NCI-H774 (cell line): ENCODE results near the gene ATP6V0B.

Source experiments
- DNase-seq: peaks from one replicate; lab custom pipeline; 2025; lab: John Stamatoyannopoulos, UW

Gene ATP6V0B

DNA sequence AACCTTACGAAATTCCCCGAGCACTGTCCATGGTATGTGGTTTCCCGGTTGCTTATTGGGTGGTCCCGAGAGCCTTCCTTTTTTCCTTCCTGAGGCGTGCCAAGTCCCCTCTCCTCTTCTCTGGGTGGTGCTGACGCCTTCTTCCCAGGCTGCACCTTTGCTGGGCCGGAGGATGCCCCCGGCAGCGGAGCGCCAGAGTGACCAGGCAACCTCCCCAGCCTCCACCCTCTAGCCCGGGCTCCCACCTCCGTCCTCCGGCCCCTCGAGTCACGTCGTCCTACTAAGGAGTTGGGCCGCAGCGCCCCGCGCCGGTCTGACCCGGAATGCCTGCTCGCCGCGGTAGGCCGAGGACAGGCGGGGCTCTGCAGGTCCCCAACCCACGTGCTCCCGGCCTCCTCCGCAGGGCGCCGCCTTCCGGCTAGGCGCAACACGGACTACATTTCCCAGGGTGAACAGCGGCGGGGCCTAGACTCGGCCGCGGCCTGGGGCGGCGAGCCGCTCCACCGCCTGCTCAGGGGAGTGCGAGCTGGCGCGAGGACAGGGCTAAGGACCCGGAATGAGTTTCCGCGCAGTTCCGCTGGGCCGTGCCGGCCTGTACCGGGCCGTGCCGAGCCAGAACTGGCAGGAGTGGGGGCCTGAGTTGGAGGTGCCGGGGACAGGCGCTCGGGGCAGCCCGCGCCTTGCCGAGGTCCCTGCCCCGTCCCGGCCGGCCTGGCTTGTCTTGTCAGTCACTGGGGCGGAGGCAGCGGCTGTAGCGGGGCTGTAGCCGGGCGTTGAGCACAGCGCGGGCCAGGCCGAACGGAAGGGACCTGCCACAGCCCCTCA, 28.3 kb upstream of the ATP6V0B start, which contains the start of gene IPO13:
IPO13 (plus strand) TSS at position 715 of the 825 bp plus-strand sequence. CDS start 651 bp downstream, outside the sequence.
- DNase-seq = peak; percentile 100

- DNase-seq = no peak
Observed at GRCh38 chr1:43947061-43947873, 27.5 kb upstream of the ATP6V0B start.

- no peak for DNase-seq
Observed at GRCh38 chr1:43947874-43948437, 26.8 kb upstream of the ATP6V0B start.

DNA sequence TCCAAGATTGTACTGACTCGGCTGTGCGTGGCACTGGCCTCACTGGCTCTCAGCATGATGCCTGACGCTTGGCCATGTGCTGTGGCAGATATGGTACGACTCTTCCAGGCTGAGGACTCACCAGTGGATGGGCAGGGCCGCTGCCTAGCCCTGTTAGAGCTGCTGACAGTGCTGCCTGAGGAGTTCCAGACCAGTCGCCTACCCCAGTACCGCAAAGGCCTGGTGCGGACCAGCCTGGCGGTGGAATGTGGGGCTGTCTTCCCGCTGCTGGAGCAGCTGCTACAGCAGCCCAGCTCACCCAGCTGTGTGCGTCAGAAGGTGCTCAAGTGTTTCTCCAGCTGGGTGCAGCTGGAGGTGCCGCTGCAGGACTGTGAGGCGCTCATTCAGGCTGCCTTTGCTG, 25.1 kb upstream of the ATP6V0B start:
- no peak for DNase-seq

DNA sequence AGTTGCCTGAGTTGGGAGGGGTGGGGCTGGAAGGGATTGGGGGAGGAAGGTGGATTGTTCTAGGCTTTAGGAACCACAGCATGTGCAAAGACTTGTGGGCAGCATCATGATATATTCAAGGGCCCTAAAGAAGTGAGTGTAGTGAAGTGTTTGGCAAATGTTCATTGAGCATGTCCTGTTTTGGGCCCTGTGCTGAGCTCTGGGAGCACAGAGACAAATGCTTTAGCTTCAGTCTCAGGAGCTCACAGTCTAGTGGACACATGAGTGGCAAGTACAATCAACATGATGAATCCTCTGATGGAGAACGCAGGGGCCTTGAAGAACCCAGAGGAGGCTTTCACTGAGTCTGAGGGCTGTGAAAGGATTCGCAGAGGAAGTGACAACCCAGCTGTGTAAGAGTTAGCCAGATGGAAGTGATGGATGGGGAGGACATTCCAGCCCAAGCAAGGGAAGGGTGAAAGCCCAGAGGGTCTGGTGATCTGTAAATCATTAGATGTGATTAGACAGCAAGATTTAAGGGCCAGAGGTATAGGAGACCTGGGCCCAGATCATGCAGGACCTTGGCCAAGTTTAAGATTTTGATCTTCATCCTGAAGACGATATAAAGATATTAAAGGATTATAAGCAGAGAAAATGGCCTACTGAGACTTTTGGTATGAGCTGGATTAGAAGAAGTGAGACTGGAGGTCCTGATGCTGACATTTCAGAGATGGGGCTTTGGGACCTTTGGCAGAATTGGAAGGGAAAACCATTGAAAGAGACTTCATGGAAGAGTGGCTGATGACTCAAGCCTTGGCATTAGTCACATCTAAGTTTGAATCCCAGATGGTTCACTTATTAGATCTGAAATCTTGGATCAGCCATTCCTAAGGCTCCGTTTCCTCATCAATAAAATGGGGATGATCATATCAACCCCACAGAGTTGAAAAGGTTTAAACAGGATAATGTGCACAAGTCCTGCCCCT, 23.5 kb upstream of the ATP6V0B start:
- no peak for DNase-seq

- DNase-seq = peak; percentile 44
Observed at GRCh38 chr1:43952731-43953346, 21.9 kb upstream of the ATP6V0B start.

DNA sequence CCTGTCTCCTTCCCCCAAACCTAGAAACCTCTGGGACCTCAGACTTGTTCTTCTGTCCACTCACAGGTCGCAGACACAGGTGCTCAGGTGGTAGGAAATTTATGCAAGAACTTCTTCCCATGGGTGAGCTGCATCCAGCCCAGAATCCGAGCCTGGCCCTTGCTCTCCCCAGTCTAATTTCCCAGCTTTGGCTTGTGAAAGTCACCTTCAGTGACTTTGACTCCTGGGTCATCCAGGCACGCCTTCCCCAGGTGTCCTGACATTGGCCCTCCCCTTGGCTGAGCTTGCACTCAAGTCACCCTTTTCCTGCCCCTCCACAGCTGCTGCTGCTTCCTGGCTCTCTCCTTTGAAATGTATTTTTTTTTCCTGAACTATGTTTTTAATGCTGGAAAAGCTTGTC, 21.4 kb upstream of the ATP6V0B start:
- no peak for DNase-seq

- no peak for DNase-seq
Observed at GRCh38 chr1:43954036-43954435, 20.7 kb upstream of the ATP6V0B start.

DNA sequence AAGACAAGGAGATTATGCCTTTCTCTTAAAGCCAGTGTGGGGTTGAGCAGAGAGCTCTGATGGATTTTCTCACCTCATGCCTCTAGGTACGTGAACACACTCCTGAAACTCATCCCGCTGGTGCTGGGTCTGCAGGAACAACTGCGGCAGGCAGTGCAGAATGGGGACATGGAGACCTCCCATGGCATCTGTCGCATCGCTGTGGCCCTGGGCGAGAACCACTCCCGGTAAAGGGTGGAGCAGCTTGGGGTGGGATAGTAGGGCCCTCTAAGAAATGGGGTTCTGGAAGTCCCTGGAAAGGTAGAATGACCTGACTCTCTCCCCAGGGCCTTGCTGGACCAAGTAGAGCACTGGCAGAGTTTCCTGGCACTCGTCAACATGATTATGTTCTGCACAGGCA, 18.5 kb upstream of the ATP6V0B start:
- no peak for DNase-seq

GRCh38 chr1:43957407-43958040, 17.2 kb upstream of the ATP6V0B start:
- DNase-seq = no peak

DNA sequence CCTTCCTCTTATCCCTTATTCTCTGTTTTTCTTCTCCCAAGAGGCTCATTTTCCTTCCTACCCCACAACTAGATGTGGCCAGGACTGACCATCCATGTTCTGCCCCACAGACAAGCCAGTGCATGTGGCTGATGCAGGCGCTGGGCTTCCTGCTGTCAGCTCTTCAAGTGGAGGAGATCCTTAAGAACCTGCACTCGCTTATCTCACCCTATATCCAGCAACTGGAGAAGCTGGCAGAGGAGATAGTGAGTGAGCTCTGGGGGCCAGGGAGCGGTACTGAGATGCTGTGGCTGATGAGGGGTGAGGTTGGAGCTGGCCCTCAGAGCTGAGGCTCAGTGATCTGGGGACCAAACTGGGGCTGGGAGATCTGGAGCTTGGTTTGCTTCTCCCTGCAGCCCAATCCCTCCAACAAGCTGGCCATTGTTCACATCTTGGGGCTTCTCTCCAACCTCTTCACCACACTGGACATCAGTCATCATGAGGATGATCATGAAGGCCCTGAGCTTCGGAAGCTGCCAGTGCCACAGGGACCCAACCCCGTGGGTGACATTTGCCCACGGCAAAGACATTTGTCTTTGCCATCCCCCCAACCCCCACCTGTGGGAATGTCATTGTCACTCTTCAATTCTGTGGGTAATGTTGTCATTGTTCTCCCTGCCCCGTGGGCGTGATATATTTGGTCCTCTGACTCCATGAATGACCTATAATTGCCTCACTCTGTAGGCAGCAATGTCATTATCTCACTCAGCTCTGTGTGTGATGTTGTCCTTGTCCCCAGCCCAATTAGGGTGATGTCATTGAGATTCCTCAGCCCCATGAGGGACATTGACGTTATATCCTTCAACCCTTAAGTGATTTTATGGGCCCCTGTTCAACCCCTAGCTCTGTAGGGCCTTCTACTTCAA, 16.2 kb upstream of the ATP6V0B start:
- DNase-seq = no peak

GRCh38 chr1:43960798-43961197, 14.0 kb upstream of the ATP6V0B start:
- no peak for DNase-seq

DNA sequence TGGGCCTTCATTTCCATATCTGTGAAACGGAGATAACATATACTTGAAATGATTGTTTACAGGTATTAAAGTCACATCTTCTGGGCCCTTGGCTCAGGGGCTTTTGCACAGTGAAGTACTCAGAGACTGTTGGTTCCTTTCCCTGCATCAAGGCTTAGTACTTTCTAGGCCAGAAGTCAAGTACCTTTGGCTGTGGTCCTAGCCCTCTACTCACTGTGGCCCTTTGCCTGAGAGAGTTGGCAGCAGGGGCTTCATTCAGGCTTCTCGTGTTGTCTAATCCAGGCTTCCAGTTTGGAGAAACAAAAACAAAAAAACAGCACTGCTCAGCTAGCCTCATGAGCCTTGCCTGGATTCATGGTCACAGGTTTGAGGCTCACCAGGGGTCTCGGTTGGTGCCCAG, 13.1 kb upstream of the ATP6V0B start:
- DNase-seq = no peak

GRCh38 chr1:43962324-43962723, 12.4 kb upstream of the ATP6V0B start:
- DNase-seq = no peak

DNA sequence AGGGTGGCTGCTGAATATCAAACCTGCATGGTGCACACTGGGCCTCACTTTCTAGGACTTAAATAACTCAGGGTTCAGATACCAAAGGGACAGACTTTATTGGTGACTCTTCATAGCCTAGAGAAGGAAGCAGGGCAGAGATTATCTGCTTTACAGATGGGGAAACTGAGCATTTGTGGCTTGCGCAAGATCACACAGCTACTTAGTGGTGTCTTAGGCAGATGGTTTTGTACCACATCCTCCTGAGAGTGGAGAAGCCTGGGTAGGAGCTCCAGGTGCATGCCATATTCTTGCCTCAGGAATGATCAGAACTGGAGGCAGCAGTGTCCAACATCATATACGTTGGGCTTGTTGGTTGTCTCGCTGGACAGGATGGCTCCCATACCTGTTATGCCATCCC, 11.8 kb upstream of the ATP6V0B start:
- no peak for DNase-seq

DNA sequence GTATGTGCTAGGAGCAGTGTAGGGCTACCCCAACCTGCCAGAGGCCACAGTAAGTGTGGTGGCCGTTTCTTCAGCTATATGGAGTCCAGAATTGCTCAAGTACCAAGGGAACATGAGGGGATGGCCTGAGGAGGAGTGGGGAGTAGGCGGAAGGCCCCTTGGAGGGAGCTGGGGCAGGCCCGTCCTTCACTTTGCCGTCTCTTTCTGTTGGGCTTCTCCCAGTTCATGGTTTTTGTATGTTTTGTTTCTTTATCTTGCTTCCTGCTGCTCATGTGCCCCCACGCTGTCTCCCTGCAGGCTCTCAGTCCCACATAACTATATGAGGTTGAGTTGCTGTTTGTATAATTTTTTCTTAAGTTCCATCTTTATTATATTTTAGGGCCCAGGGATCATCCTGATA, 10.9 kb upstream of the ATP6V0B start:
- DNase-seq = no peak

- no peak for DNase-seq
Observed at GRCh38 chr1:43965316-43965715, 9.4 kb upstream of the ATP6V0B start.

GRCh38 chr1:43968348-43968948, 6.3 kb upstream of the ATP6V0B start:
- DNase-seq = no peak

- DNase-seq = no peak
Observed at GRCh38 chr1:43969416-43969745, 5.4 kb upstream of the ATP6V0B start.
